B cell (primary cell): ENCODE measurements around the gene MRPS21.

ENCODE experiments used
- EZH2 ChIP-seq: IDR thresholded peaks from 2 replicates; pipeline ENCODE4 v1.6.1; 2012; ENCODE audit warnings: borderline replicate concordance, low read depth, mild to moderate bottlenecking, moderate library complexity, low read length; ENCODE audit not compliant: insufficient read depth, poor library complexity, severe bottlenecking
- TF ChIP-seq, protein P1 (sequence below): fragments of 200-600 bp; IDR thresholded peaks from one replicate; pipeline ENCODE4 v1.8.0; 2022; ENCODE audit warnings: antibody characterized with exemption, mild to moderate bottlenecking

GRCh38 chr1:150332651-150333290, 39.1 kb downstream of the MRPS21 start:
- TF ChIP-seq, protein P1, sequence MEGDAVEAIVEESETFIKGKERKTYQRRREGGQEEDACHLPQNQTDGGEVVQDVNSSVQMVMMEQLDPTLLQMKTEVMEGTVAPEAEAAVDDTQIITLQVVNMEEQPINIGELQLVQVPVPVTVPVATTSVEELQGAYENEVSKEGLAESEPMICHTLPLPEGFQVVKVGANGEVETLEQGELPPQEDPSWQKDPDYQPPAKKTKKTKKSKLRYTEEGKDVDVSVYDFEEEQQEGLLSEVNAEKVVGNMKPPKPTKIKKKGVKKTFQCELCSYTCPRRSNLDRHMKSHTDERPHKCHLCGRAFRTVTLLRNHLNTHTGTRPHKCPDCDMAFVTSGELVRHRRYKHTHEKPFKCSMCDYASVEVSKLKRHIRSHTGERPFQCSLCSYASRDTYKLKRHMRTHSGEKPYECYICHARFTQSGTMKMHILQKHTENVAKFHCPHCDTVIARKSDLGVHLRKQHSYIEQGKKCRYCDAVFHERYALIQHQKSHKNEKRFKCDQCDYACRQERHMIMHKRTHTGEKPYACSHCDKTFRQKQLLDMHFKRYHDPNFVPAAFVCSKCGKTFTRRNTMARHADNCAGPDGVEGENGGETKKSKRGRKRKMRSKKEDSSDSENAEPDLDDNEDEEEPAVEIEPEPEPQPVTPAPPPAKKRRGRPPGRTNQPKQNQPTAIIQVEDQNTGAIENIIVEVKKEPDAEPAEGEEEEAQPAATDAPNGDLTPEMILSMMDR = no peak
- TF ChIP-seq EZH2 = no peak
